Measurements from ENCODE around the gene UBE2D3.

GRCh38 chr4:102825261-102826091 lies 1.9 kb downstream of the UBE2D3 start:
- TF ChIP-seq CTCF (IDR thresholded peaks at IDR 0.05) (peak in 1 of 4 experiments; percentile 3), EP300 (IDR thresholded peaks at IDR 0.05) (no peak)

Measured in gastroesophageal sphincter (tissue), 3 donors.